Breast epithelium (tissue), 4 donors: Measurements from ENCODE around the gene IL37. TPM values are rescaled to one million over a fixed set of nuclear protein-coding genes. Genes with fewer than 3 reads are reported as not detected.
A peak's percentile ranks its signal among the peaks of the same experiment; 100 is the strongest.

Experiments used
- DNase-seq, 2 donors: peaks; one replicate each; pipeline ENCODE4 v3.0.0-alpha.2; 2019; ENCODE audit warnings: low spot score in 2 of 2
- H3K27ac ChIP-seq, 2 donors: fragments of 200-600 bp; sonication (generic) in 1 of 2; one replicate each; pipeline ENCODE4 v1.5.1; 2016 to 2019; ENCODE audit warnings: mild to moderate bottlenecking in 1 of 2
- H3K27me3 ChIP-seq, 2 donors: fragments of 200-600 bp; sonication (generic) in 1 of 2; one replicate each; pipeline versions ENCODE4 v1.5.1 to v1.6.0; 2017 to 2019; ENCODE audit warnings: control low read depth in 1 of 2, mild to moderate bottlenecking in 1 of 2
- H3K36me3 ChIP-seq: fragments of 200-600 bp; one replicate; pipeline ENCODE4 v1.5.1; 2019
- H3K4me1 ChIP-seq, 2 donors: fragments of 200-600 bp; sonication (generic); one replicate each; pipeline ENCODE4 v1.5.1; 2016 to 2019; ENCODE audit warnings: control low read depth in 1 of 2
- H3K4me3 ChIP-seq, 3 donors: fragments of 200-600 bp; sonication (generic); 1 replicate in 2 of 3; 2 replicates in 1 of 3; pipeline ENCODE4 v1.5.1; 2016 to 2019; ENCODE audit warnings: mild to moderate bottlenecking in 3 of 3, moderate library complexity in 2 of 3
- H3K9me3 ChIP-seq, 2 donors: fragments of 200-600 bp; sonication (generic) in 1 of 2; one replicate each; pipeline ENCODE4 v1.5.1; 2016 to 2019; ENCODE audit warnings: control low read depth in 1 of 2
- POLR2A ChIP-seq: fragments of 450-650 bp; IDR thresholded peaks from one replicate; pipeline ENCODE4 v1.6.1; 2016; ENCODE audit warnings: antibody characterized with exemption, mild to moderate bottlenecking, moderate library complexity
- POLR2AphosphoS5 ChIP-seq, 3 donors: sonication (generic); formaldehyde crosslinking; IDR thresholded peaks; one replicate each; pipeline ENCODE4 v1.6.1; 2017; ENCODE audit warnings: antibody characterized with exemption in 3 of 3
- intact Hi-C: fragments of 100-400 bp; cut with DNase I; formaldehyde crosslinking; loops from one replicate; pipeline ENCODE4 v1.15.1; 2023; ENCODE audit warnings: low total_unique reads
- total RNA-seq, 3 donors: library from RNA; depleted of rRNA; stranded (reverse); fragments of >200 nt; gene quantifications; one replicate each; pipeline ENCODE4 v1.1.0, GENCODE V29; 2016
- TF ChIP-seq, protein P1 (sequence below), 3 donors: fragments of 450-650 bp; IDR thresholded peaks; one replicate each; pipeline ENCODE4 v1.5.1; 2016 to 2017; ENCODE audit warnings: antibody characterized with exemption in 3 of 3, mild to moderate bottlenecking in 3 of 3, moderate library complexity in 3 of 3

The IL37 gene
- total RNA-seq, 3 donors from 2014 or later, result not detected

DNA sequence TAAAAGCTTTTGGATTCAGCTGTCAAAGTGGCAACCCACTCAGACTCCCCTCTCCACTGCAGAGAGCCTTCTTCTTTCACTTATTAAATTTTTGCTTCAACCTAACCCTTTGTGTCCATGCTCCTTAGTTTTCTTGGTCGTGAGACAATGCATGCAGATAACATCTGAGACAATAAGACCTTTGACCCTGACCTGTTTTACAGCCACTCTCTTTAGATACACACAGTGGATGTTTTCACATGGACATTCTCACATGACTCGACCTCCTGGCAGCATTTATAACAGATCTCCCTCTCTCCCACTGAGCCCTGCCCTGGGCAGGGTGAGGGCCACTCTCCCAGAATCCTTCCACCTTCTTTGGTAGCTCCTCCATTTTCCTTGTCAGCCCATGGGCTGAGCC, 36.4 kb downstream of the IL37 start:
- intact Hi-C loops, result no loop called here
- no peak overlapping the region for H3K27ac ChIP-seq

DNA sequence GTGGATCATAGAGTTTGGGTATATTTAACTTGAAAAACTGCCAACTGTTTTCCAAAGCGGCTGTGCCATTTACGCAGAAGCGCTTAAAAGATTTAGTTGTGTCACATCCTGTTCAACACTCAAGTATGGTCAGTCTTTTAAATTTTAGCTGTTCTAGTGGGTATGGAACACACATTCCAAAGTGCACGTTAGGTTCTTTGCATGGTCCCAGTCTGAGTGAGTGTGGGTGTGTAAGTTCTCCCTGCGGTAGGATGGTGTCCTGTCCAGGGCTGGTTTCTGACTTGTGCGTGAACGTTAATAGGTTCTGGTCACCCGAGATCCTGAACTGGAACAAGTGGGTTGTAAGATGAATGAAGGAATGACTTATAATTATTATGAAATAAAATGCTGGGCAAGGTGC, 38.5 kb downstream of the IL37 start:
- H3K4me3 ChIP-seq, result no peak overlapping the region
- no peaks in the 10 kb centered on the region for H3K4me1 ChIP-seq
- no peak for DNase-seq
- TF ChIP-seq, protein P1, sequence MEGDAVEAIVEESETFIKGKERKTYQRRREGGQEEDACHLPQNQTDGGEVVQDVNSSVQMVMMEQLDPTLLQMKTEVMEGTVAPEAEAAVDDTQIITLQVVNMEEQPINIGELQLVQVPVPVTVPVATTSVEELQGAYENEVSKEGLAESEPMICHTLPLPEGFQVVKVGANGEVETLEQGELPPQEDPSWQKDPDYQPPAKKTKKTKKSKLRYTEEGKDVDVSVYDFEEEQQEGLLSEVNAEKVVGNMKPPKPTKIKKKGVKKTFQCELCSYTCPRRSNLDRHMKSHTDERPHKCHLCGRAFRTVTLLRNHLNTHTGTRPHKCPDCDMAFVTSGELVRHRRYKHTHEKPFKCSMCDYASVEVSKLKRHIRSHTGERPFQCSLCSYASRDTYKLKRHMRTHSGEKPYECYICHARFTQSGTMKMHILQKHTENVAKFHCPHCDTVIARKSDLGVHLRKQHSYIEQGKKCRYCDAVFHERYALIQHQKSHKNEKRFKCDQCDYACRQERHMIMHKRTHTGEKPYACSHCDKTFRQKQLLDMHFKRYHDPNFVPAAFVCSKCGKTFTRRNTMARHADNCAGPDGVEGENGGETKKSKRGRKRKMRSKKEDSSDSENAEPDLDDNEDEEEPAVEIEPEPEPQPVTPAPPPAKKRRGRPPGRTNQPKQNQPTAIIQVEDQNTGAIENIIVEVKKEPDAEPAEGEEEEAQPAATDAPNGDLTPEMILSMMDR (IDR thresholded peaks at IDR 0.05), result no peak
- no peak for TF ChIP-seq POLR2A
- no peak for TF ChIP-seq POLR2AphosphoS5 (IDR thresholded peaks at IDR 0.05)
- no peaks in the 10 kb centered on the region for H3K36me3 ChIP-seq
- intact Hi-C loops, result no loop called here
- peaks cover 0 to 4% of the 10 kb centered on the region in 2 donors for H3K27me3 ChIP-seq
- no peak overlapping the region for H3K27ac ChIP-seq
- peaks cover 0 to 21% of the 10 kb centered on the region in 2 donors for H3K9me3 ChIP-seq

More for the DNA sequence above, 36.4 kb downstream of the IL37 start:
- no peak for DNase-seq
- no peak for TF ChIP-seq POLR2A
- TF ChIP-seq, protein P1 (IDR thresholded peaks at IDR 0.05), result no peak
- TF ChIP-seq POLR2AphosphoS5 (IDR thresholded peaks at IDR 0.05), result no peak
- Histone ChIP-seq H3K36me3 (no peaks in the 10 kb centered on the region), H3K4me1 (no peaks in the 10 kb centered on the region), H3K27me3 (peaks cover 0 to 4% of the 10 kb centered on the region in 2 donors), H3K4me3 (no peak overlapping the region), H3K9me3 (peaks cover 0 to 21% of the 10 kb centered on the region in 2 donors)

DNA sequence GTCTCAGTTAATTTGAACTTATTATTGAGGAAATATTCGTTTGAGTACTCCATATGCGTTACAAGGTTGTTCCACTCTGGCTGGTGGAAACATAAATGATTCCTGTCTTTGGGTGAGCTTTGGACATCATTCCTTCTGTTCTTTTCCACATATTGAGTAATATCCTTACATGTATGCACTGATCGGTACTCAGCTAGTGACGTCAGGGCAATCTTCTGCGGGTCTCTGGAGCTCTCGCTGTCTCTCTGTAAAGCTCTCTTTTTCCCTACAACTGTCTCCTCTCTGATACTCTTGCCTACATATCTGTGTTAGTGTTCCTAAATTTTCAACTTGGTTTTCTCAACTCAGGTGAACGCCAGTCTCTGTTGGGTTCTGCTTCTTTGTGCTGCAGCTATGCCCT, 43.4 kb downstream of the IL37 start:
- Histone ChIP-seq H3K4me1 (no peaks in the 10 kb centered on the region), H3K27ac (peak overlapping the region in 1 of 2 donors; percentile 24), H3K36me3 (no peaks in the 10 kb centered on the region), H3K9me3 (no peaks in the 10 kb centered on the region), H3K27me3 (peaks cover 0 to 4% of the 10 kb centered on the region in 2 donors), H3K4me3 (no peak overlapping the region)
- TF ChIP-seq POLR2AphosphoS5 (IDR thresholded peaks at IDR 0.05) (no peak), POLR2A (no peak)
- TF ChIP-seq, protein P1 (IDR thresholded peaks at IDR 0.05), result no peak
- intact Hi-C loops, result loop anchor here (10.0 kb wide), 1 partner anchor 330 kb away; no protein-coding TSS in a partner anchor
- DNase-seq, result no peak

DNA sequence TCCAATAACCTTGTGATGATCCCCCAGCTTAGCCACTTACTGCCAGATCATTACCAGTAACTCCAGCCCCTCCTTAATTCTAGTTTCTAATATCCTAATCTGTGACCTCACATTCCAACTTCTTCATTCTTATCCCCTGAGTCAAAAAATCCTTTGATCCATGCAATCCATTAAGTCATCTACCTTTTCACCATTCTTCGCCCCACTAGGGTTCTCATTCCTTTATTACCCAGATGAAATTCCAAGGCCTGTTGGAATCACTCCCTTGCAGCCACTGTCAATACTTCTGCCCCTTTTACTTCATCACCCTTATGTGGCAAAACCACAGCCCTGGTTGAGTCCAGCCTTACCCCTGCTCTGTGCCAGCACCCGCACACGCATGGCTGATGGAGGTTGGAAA, 46.5 kb downstream of the IL37 start:
- Histone ChIP-seq H3K27me3 (no peaks in the 10 kb centered on the region), H3K36me3 (no peaks in the 10 kb centered on the region), H3K9me3 (no peaks in the 10 kb centered on the region), H3K4me3 (no peak overlapping the region), H3K4me1 (no peaks in the 10 kb centered on the region), H3K27ac (no peak overlapping the region)
- no peak for TF ChIP-seq POLR2A
- no peak for TF ChIP-seq POLR2AphosphoS5 (IDR thresholded peaks at IDR 0.05)
- TF ChIP-seq, protein P1 (IDR thresholded peaks at IDR 0.05), result no peak
- DNase-seq, result no peak
- intact Hi-C loops, result loop anchor here (10.0 kb wide), 1 partner anchor 333 kb away; no protein-coding TSS in a partner anchor

DNA sequence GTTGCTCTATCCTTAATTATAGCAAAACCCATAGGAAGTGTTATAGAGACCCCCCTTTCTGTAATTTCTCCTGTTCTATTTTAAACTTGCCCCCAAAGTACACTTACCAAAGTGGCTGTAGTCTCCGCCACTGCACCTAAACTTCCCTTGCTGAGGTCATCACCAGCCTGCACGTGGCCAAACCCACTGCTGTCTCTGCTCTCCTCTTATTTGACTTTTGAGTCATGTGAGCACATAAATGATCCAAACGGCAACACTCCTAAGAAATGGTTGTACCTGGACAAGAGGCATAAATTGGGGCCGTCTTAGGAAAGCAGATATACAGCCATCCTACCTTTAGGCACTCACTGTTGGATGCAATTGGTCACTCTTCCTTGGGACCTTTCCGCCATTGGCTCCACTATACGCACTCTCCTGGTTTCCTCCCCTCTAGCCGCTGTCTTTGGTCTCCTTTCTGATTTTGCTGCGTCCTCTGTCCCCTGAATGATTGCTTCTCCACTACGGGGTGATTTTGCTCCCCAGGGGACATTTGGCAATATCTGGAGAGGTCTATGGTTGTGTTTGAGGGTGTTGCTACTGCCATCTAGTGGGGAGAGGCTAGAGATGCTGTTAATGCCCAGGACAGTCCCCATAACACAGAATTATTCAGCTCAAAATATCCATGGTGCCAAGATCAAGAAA, 47.6 kb downstream of the IL37 start:
- no peaks in the 10 kb centered on the region for H3K4me1 ChIP-seq
- H3K4me3 ChIP-seq, result no peak overlapping the region
- H3K9me3 ChIP-seq, result no peaks in the 10 kb centered on the region
- intact Hi-C loops, result loop anchor here (10.0 kb wide), 1 partner anchor 334 kb away; no protein-coding TSS in a partner anchor
- no peak for DNase-seq
- H3K27ac ChIP-seq, result no peak overlapping the region
- no peaks in the 10 kb centered on the region for H3K36me3 ChIP-seq
- no peaks in the 10 kb centered on the region for H3K27me3 ChIP-seq
- TF ChIP-seq, protein P1 (IDR thresholded peaks at IDR 0.05), result peak in 2 of 3 donors; percentile 56 to 62
- TF ChIP-seq POLR2AphosphoS5 (IDR thresholded peaks at IDR 0.05), result no peak
